ENCODE measurements around the gene EDN2. TPM values are rescaled to one million over a fixed set of nuclear protein-coding genes. Genes with fewer than 3 reads are reported as not detected.

Gene EDN2
- polyA plus RNA-seq (2012; ENCODE audit: insufficient read depth, insufficient read length): not detected

GRCh38 chr1:41484402-41485241, at the start of gene EDN2:
EDN2 (minus strand) TSS chr1:41484683; CDS start chr1:41484601, 82 bp downstream.
- no peak within 1 kb of the TSS for H3K4me3 ChIP-seq (ENCODE audit: low read length)
- no peak for DNase-seq (ENCODE audit: low read depth, low spot score)

GRCh38 chr1:41533731-41534080, 49.2 kb upstream of the EDN2 start:
- no peak overlapping the region for H3K4me3 ChIP-seq (ENCODE audit: low read length)
- no peak for DNase-seq (ENCODE audit: low read depth, low spot score)

- DNase-seq (ENCODE audit: low read depth, low spot score): no peak
- no peak overlapping the region for H3K4me3 ChIP-seq (ENCODE audit: low read length)
Observed at GRCh38 chr1:41533016-41533730, 48.7 kb upstream of the EDN2 start.

- no peak overlapping the region for H3K4me3 ChIP-seq (ENCODE audit: low read length)
- no peak for DNase-seq (ENCODE audit: low read depth, low spot score)
Observed at GRCh38 chr1:41532206-41532975, 47.9 kb upstream of the EDN2 start.

- no peak overlapping the region for H3K4me3 ChIP-seq (ENCODE audit: low read length)
- DNase-seq (ENCODE audit: low read depth, low spot score): no peak
Observed at GRCh38 chr1:41530411-41530810, 45.9 kb upstream of the EDN2 start.

- no peak overlapping the region for H3K4me3 ChIP-seq (ENCODE audit: low read length)
Observed at GRCh38 chr1:41529621-41530395, 45.3 kb upstream of the EDN2 start.

GRCh38 chr1:41528726-41529605, 44.5 kb upstream of the EDN2 start:
- no peak for DNase-seq (ENCODE audit: low read depth, low spot score)
- no peak overlapping the region for H3K4me3 ChIP-seq (ENCODE audit: low read length)

More at GRCh38 chr1:41529621-41530395, 45.3 kb upstream of the EDN2 start:
- no peak for DNase-seq (ENCODE audit: low read depth, low spot score)

GRCh38 chr1:41528106-41528505, 43.6 kb upstream of the EDN2 start:
- H3K4me3 ChIP-seq (ENCODE audit: low read length): no peak overlapping the region
- no peak for DNase-seq (ENCODE audit: low read depth, low spot score)

- H3K4me3 ChIP-seq (ENCODE audit: low read length): no peak overlapping the region
- no peak for DNase-seq (ENCODE audit: low read depth, low spot score)
Observed at GRCh38 chr1:41526956-41527561, 42.6 kb upstream of the EDN2 start.

- no peak overlapping the region for H3K4me3 ChIP-seq (ENCODE audit: low read length)
- DNase-seq (ENCODE audit: low read depth, low spot score): no peak
Observed at GRCh38 chr1:41525891-41526587, 41.6 kb upstream of the EDN2 start.

GRCh38 chr1:41524676-41525675, 40.5 kb upstream of the EDN2 start:
- no peak overlapping the region for H3K4me3 ChIP-seq (ENCODE audit: low read length)
- no peak for DNase-seq (ENCODE audit: low read depth, low spot score)

GRCh38 chr1:41523949-41524675, 39.6 kb upstream of the EDN2 start:
- H3K4me3 ChIP-seq (ENCODE audit: low read length): no peak overlapping the region
- DNase-seq (ENCODE audit: low read depth, low spot score): no peak

- DNase-seq (ENCODE audit: low read depth, low spot score): no peak
- H3K4me3 ChIP-seq (ENCODE audit: low read length): no peak overlapping the region
Observed at GRCh38 chr1:41523071-41523470, 38.6 kb upstream of the EDN2 start.

GRCh38 chr1:41521766-41522165, 37.3 kb upstream of the EDN2 start:
- no peak for DNase-seq (ENCODE audit: low read depth, low spot score)
- no peak overlapping the region for H3K4me3 ChIP-seq (ENCODE audit: low read length)

- DNase-seq (ENCODE audit: low read depth, low spot score): no peak
- no peak overlapping the region for H3K4me3 ChIP-seq (ENCODE audit: low read length)
Observed at GRCh38 chr1:41520951-41521752, 36.7 kb upstream of the EDN2 start.
